ENCODE results near the gene UBA52. TPM values are rescaled to one million over a fixed set of nuclear protein-coding genes. Genes with fewer than 3 reads are reported as not detected.

UBA52 gene
- total and polyA plus RNA-seq, 10 of the 15 experiments (the other 5 are each of a cell fraction or from before 2014, with no cell fraction given) = 1,131 to 2,392 (median 1,645) TPM

DNA sequence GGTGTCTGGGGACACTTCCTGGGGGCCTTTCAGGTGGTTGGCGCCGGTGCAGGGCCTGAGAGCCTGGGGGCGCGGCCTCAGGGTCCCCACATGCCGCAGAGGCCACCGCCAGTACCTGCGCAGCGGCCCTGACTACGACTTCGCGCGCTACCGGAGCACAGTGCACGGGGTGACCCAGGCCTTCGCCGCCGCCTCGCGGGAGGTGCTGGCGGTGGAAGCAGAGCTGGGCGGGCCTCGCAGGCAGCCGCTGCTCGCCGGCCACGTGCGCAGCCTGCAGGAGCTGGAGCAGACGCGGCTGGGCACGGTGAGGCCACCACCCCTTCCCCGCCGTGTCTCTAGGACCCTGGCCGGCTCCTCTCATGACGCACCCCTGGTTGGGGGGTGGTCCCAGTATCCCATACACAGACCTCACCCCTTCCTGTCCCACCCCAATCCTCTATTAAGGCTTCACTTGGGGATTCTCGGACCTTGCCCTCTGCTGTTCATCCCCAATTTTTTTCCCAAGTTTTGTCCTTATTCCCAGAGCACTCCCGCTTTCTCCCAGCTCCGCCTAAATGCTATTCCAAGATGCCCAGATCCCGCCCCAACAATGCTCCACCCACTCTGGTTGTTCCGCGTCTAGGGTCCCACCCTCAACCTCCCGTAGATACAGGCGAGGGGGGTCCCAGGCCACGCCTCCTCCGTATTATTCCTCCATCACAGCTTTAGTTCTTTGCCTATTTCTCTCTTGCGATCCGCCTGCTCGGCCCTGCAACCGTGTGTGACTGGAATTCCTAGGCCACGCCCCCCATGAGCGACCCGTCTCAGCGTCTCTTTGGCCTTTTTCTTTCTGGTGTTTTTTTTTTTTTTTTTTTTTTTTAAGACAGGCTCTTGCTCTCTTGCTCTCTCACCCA, 18.0 kb downstream of the UBA52 start (continued):
- TF ChIP-seq, protein P1, sequence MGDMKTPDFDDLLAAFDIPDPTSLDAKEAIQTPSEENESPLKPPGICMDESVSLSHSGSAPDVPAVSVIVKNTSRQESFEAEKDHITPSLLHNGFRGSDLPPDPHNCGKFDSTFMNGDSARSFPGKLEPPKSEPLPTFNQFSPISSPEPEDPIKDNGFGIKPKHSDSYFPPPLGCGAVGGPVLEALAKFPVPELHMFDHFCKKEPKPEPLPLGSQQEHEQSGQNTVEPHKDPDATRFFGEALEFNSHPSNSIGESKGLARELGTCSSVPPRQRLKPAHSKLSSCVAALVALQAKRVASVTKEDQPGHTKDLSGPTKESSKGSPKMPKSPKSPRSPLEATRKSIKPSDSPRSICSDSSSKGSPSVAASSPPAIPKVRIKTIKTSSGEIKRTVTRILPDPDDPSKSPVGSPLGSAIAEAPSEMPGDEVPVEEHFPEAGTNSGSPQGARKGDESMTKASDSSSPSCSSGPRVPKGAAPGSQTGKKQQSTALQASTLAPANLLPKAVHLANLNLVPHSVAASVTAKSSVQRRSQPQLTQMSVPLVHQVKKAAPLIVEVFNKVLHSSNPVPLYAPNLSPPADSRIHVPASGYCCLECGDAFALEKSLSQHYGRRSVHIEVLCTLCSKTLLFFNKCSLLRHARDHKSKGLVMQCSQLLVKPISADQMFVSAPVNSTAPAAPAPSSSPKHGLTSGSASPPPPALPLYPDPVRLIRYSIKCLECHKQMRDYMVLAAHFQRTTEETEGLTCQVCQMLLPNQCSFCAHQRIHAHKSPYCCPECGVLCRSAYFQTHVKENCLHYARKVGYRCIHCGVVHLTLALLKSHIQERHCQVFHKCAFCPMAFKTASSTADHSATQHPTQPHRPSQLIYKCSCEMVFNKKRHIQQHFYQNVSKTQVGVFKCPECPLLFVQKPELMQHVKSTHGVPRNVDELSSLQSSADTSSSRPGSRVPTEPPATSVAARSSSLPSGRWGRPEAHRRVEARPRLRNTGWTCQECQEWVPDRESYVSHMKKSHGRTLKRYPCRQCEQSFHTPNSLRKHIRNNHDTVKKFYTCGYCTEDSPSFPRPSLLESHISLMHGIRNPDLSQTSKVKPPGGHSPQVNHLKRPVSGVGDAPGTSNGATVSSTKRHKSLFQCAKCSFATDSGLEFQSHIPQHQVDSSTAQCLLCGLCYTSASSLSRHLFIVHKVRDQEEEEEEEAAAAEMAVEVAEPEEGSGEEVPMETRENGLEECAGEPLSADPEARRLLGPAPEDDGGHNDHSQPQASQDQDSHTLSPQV (IDR thresholded peaks at IDR 0.05) = no peak; the same call in 1 of the 2 replicates
- TF ChIP-seq SREBF1 (IDR thresholded peaks at IDR 0.05; ENCODE audit: low read length) (no peak), EP300 (IDR thresholded peaks at IDR 0.05; ENCODE audit: borderline replicate concordance in 1 of 2, control insufficient read depth in 1 of 2, low read depth in 2 of 2, low read length in 2 of 2) (no peak), EGR1 (IDR thresholded peaks at IDR 0.05; ENCODE audit: borderline replicate concordance in 1 of 2, low read depth in 2 of 2, low read length in 2 of 2) (no peak), CTCF (IDR thresholded peaks at IDR 0.05 in 2 of 3, conservative IDR thresholded peaks at IDR 0.05 in 1 of 3; ENCODE audit: control insufficient read depth in 2 of 3, extremely low read depth in 1 of 3, insufficient read depth in 1 of 3, low read depth in 3 of 3, low read length in 3 of 3) (peak; percentile 4 to 24 (median 11); a peak in 1 of 6 replicates), SMAD5 (IDR thresholded peaks at IDR 0.05; ENCODE audit: low read depth) (no peak), NRF1 (conservative IDR thresholded peaks at IDR 0.05; ENCODE audit: low read depth, low read length) (no peak), NR2F1 (conservative IDR thresholded peaks at IDR 0.05) (peak; percentile 49; the same call in 1 of the 2 replicates), ZNF622 (IDR thresholded peaks at IDR 0.05) (no peak)
